ENCODE results near the gene WDR45B. TPM values are rescaled to one million over a fixed set of nuclear protein-coding genes. Genes with fewer than 3 reads are reported as not detected.

The WDR45B gene
- total and polyA plus RNA-seq, 9 donors = 51.9 to 71.6 (median 62.2) TPM

- no peak for DNase-seq
- WGBS (ENCODE audit: insufficient coverage) = 75% methylated on average over 11 of the region's 18 CpGs
- Histone ChIP-seq H3K4me1 (ENCODE audit: control insufficient read depth, insufficient read depth, low read length) (peaks cover 3% of the 10 kb centered on the region), H3K27me3 (ENCODE audit: control insufficient read depth, insufficient read depth, low read length) (no peaks in the 10 kb centered on the region), H3K4me3 (ENCODE audit: low read length) (no peak overlapping the region), H3K9me3 (replicated peaks; ENCODE audit: control insufficient read depth, low read depth, low read length) (peaks cover 9% of the 10 kb centered on the region), H3K27ac (ENCODE audit: low read length) (no peak overlapping the region), H3K36me3 (ENCODE audit: control insufficient read depth, insufficient read depth, low read length) (peaks cover 13% of the 10 kb centered on the region)
Observed at GRCh38 chr17:82690786-82691489, 42.7 kb upstream of the WDR45B start.

- peaks cover under 1% of the 10 kb centered on the region for H3K9me3 ChIP-seq (replicated peaks; ENCODE audit: control insufficient read depth, low read depth, low read length)
- WGBS (ENCODE audit: insufficient coverage) = 80% methylated on average over 7 of the region's 8 CpGs
- DNase-seq = no peak
- peaks cover 3% of the 10 kb centered on the region for H3K4me1 ChIP-seq (ENCODE audit: control insufficient read depth, insufficient read depth, low read length)
- H3K4me3 ChIP-seq (ENCODE audit: low read length) = no peak overlapping the region
- H3K27me3 ChIP-seq (ENCODE audit: control insufficient read depth, insufficient read depth, low read length) = no peaks in the 10 kb centered on the region
- H3K36me3 ChIP-seq (ENCODE audit: control insufficient read depth, insufficient read depth, low read length) = peaks cover 15% of the 10 kb centered on the region
- H3K27ac ChIP-seq (ENCODE audit: low read length) = no peak overlapping the region
Observed at GRCh38 chr17:82689077-82689476, 40.8 kb upstream of the WDR45B start.

GRCh38 chr17:82687871-82688270 lies 39.6 kb upstream of the WDR45B start:
- H3K27ac ChIP-seq (ENCODE audit: low read length) = no peak overlapping the region
- 94% methylated on average over 7 of the region's 9 CpGs for WGBS (ENCODE audit: insufficient coverage)
- H3K9me3 ChIP-seq (replicated peaks; ENCODE audit: control insufficient read depth, low read depth, low read length) = no peaks in the 10 kb centered on the region
- peaks cover 15% of the 10 kb centered on the region for H3K36me3 ChIP-seq (ENCODE audit: control insufficient read depth, insufficient read depth, low read length)
- DNase-seq = no peak
- no peaks in the 10 kb centered on the region for H3K27me3 ChIP-seq (ENCODE audit: control insufficient read depth, insufficient read depth, low read length)
- no peak overlapping the region for H3K4me3 ChIP-seq (ENCODE audit: low read length)
- H3K4me1 ChIP-seq (ENCODE audit: control insufficient read depth, insufficient read depth, low read length) = peaks cover 3% of the 10 kb centered on the region

GRCh38 chr17:82687375-82687861 lies 39.2 kb upstream of the WDR45B start:
- Histone ChIP-seq H3K36me3 (ENCODE audit: control insufficient read depth, insufficient read depth, low read length) (peaks cover 15% of the 10 kb centered on the region), H3K9me3 (replicated peaks; ENCODE audit: control insufficient read depth, low read depth, low read length) (no peaks in the 10 kb centered on the region), H3K27ac (ENCODE audit: low read length) (peak overlapping the region; percentile 20), H3K4me3 (ENCODE audit: low read length) (no peak overlapping the region), H3K4me1 (ENCODE audit: control insufficient read depth, insufficient read depth, low read length) (peaks cover under 1% of the 10 kb centered on the region), H3K27me3 (ENCODE audit: control insufficient read depth, insufficient read depth, low read length) (no peaks in the 10 kb centered on the region)
- DNase-seq = no peak
- 69% methylated on average over 7 of the region's 10 CpGs for WGBS (ENCODE audit: insufficient coverage)

- peak overlapping the region; percentile 20 for H3K27ac ChIP-seq (ENCODE audit: low read length)
- H3K9me3 ChIP-seq (replicated peaks; ENCODE audit: control insufficient read depth, low read depth, low read length) = peaks cover 3% of the 10 kb centered on the region
- no peak overlapping the region for H3K4me3 ChIP-seq (ENCODE audit: low read length)
- H3K4me1 ChIP-seq (ENCODE audit: control insufficient read depth, insufficient read depth, low read length) = no peaks in the 10 kb centered on the region
- no peaks in the 10 kb centered on the region for H3K27me3 ChIP-seq (ENCODE audit: control insufficient read depth, insufficient read depth, low read length)
- WGBS (ENCODE audit: insufficient coverage) = 91% methylated on average over 10 of the region's 19 CpGs
- peaks cover 10% of the 10 kb centered on the region for H3K36me3 ChIP-seq (ENCODE audit: control insufficient read depth, insufficient read depth, low read length)
- DNase-seq = no peak
Observed at GRCh38 chr17:82686366-82687324, 38.4 kb upstream of the WDR45B start.

GRCh38 chr17:82685291-82685690 lies 37.0 kb upstream of the WDR45B start:
- no peak overlapping the region for H3K27ac ChIP-seq (ENCODE audit: low read length)
- peaks cover 10% of the 10 kb centered on the region for H3K9me3 ChIP-seq (replicated peaks; ENCODE audit: control insufficient read depth, low read depth, low read length)
- 88% methylated on average over 12 of the region's 12 CpGs for whole genome bisulfite sequencing (ENCODE audit: insufficient coverage)
- peaks cover 8% of the 10 kb centered on the region for H3K36me3 ChIP-seq (ENCODE audit: control insufficient read depth, insufficient read depth, low read length)
- no peak overlapping the region for H3K4me3 ChIP-seq (ENCODE audit: low read length)
- no peaks in the 10 kb centered on the region for H3K27me3 ChIP-seq (ENCODE audit: control insufficient read depth, insufficient read depth, low read length)
- no peak for DNase-seq
- no peaks in the 10 kb centered on the region for H3K4me1 ChIP-seq (ENCODE audit: control insufficient read depth, insufficient read depth, low read length)

- no peak for DNase-seq
- H3K4me3 ChIP-seq (ENCODE audit: low read length) = no peak overlapping the region
- peaks cover 8% of the 10 kb centered on the region for H3K36me3 ChIP-seq (ENCODE audit: control insufficient read depth, insufficient read depth, low read length)
- H3K9me3 ChIP-seq (replicated peaks; ENCODE audit: control insufficient read depth, low read depth, low read length) = peaks cover 10% of the 10 kb centered on the region
- H3K4me1 ChIP-seq (ENCODE audit: control insufficient read depth, insufficient read depth, low read length) = peaks cover 8% of the 10 kb centered on the region
- H3K27ac ChIP-seq (ENCODE audit: low read length) = no peak overlapping the region
- WGBS (ENCODE audit: insufficient coverage) = 87% methylated on average over 8 of the region's 13 CpGs
- H3K27me3 ChIP-seq (ENCODE audit: control insufficient read depth, insufficient read depth, low read length) = no peaks in the 10 kb centered on the region
Observed at GRCh38 chr17:82684228-82684841, 36.1 kb upstream of the WDR45B start.

- DNase-seq = no peak
Observed at GRCh38 chr17:82683534-82683933, 35.3 kb upstream of the WDR45B start.

GRCh38 chr17:82681547-82681946 lies 33.3 kb upstream of the WDR45B start:
- no peak overlapping the region for H3K4me3 ChIP-seq (ENCODE audit: low read length)
- no CpG with 5 or more reads among the region's 3 CpGs for WGBS (ENCODE audit: insufficient coverage)

More at GRCh38 chr17:82683534-82683933, 35.3 kb upstream of the WDR45B start:
- H3K9me3 ChIP-seq (replicated peaks; ENCODE audit: control insufficient read depth, low read depth, low read length) = peaks cover 10% of the 10 kb centered on the region
- H3K36me3 ChIP-seq (ENCODE audit: control insufficient read depth, insufficient read depth, low read length) = peaks cover 8% of the 10 kb centered on the region
- H3K27me3 ChIP-seq (ENCODE audit: control insufficient read depth, insufficient read depth, low read length) = no peaks in the 10 kb centered on the region
- peaks cover 10% of the 10 kb centered on the region for H3K4me1 ChIP-seq (ENCODE audit: control insufficient read depth, insufficient read depth, low read length)
- no peak overlapping the region for H3K4me3 ChIP-seq (ENCODE audit: low read length)
- H3K27ac ChIP-seq (ENCODE audit: low read length) = no peak overlapping the region
- WGBS (ENCODE audit: insufficient coverage) = no CpG with 5 or more reads among the region's 1 CpG

More at GRCh38 chr17:82681547-82681946, 33.3 kb upstream of the WDR45B start:
- Histone ChIP-seq H3K36me3 (ENCODE audit: control insufficient read depth, insufficient read depth, low read length) (peaks cover 5% of the 10 kb centered on the region), H3K4me1 (ENCODE audit: control insufficient read depth, insufficient read depth, low read length) (peaks cover 14% of the 10 kb centered on the region), H3K9me3 (replicated peaks; ENCODE audit: control insufficient read depth, low read depth, low read length) (peaks cover 10% of the 10 kb centered on the region), H3K27me3 (ENCODE audit: control insufficient read depth, insufficient read depth, low read length) (no peaks in the 10 kb centered on the region), H3K27ac (ENCODE audit: low read length) (no peak overlapping the region)
- DNase-seq = no peak
